Hematopoietic multipotent progenitor cell treated with erythropoietin and hydrocortisone succinate and interleukin-3 and kit ligand, for 4 days (in vitro differentiated cells): ENCODE measurements around the gene DDA1.
A peak's percentile ranks its signal among the peaks of the same experiment; 100 is the strongest.
"Not testable (repeated sequence)": the region's sequence is repeated elsewhere in the genome, so short reads cannot be mapped to it uniquely, and the experiment has no call there.

ENCODE experiments used
- DNase-seq: peaks from one replicate; pipeline ENCODE4 v3.0.0-alpha.2; 2015

The DDA1 gene

GRCh38 chr19:17309198-17309964 lies at the start of gene DDA1:
Gene DDA1 (plus strand): TSS chr19:17309563. CDS start chr19:17309655, 92 bp downstream.
- DNase-seq: peak; percentile 100

GRCh38 chr19:17259934-17260333 lies 49.4 kb upstream of the DDA1 start:
- no peak for DNase-seq

- peak; percentile 94 for DNase-seq
Observed at GRCh38 chr19:17260842-17261325, 48.5 kb upstream of the DDA1 start.

- no peak for DNase-seq
Observed at GRCh38 chr19:17262557-17262956, 46.8 kb upstream of the DDA1 start.

DNA sequence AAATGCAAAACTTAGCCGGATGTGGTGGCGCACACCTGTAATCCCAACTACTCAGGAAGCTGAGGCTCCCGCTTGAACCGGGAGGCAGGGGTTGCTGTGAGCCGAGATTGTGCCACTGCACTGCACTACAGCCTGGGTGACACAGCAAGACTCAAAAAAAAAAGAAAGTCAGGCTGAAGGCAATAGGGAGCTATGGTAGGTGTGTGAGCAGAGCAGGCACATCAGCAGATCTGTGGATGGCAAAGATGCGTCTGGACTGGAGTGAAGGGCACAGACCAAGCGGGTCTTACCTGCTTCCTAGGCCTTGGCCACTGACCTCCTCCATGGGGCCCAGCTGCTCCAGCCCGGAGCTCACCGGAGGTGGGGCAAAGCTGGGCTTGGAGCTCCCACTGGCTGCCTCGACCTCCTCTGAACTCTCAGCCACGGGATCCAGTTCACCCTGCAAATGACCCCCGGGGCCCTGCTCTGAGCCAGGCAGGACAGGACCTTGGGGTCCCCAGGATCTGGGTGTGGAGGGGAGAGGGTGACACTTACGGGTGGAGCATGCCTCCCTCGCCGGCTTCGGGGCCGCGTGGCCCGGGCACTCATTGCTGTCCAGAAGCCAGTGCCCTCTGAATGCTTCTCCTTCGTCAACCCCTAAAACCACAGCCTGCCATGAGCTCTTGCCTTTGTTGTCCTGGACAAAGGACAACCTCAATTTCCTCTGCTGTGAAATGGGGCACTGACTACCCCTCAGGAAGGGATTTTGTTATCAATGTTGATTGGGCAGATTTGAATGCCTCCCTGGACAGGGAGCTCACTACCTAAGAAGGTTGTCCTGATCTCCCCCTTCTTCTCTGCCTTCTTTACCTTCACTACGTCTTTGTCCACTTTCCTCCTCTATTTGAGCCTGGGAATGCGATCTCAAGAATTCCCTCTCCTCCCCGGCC lies 45.4 kb upstream of the DDA1 start:
- no peak for DNase-seq

GRCh38 chr19:17264641-17264979 lies 44.8 kb upstream of the DDA1 start, which contains the start of gene USHBP1:
Gene USHBP1 (minus strand): TSS chr19:17264745. CDS start chr19:17264299, 446 bp downstream.
- no peak for DNase-seq

DNA sequence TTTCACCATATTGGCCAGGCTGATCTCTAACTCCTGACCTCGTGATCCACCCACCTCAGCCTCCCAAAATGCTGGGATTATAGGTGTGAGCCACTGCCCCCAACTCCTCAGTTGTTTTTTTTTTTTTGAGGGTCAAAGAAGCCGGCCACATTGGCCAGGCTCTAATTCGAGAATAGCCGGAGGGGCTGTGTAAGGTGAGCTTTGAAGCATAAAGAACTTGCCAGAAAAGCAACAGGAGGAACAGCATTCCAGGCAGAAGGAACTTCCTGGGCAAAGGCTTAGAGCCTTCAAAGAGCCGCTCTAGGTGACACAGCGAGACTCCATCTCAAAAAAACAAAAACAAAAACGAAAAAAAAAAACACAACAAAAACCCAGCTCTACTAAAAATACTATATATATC lies 43.3 kb upstream of the DDA1 start:
- DNase-seq: no peak

DNA sequence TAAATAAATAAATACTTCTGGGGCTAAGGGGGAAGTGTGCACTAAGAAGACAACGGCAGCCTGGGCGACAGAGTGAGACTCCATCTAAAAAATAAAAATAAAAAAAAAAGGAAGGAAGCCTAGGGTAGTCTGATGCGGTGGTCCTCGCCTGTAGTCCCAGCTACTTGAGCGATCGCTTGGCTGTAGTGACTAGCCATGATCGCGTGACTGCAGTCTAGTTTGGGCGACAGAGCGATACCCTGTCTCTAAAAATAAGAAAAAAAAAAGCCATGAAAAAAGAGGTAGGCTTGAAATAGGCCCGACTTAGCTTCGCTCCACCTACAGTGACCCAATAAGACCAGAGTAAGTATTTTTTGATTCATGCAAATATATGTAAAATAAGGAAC lies 42.8 kb upstream of the DDA1 start:
- DNase-seq: no peak

- peak; percentile 100 for DNase-seq
Observed at GRCh38 chr19:17266975-17267788, 42.2 kb upstream of the DDA1 start, which contains the start of gene BABAM1. Gene BABAM1 (plus strand): TSS chr19:17267443. CDS start chr19:17268807, 1,364 bp downstream.

- DNase-seq: no peak
Observed at GRCh38 chr19:17268754-17269153, 40.6 kb upstream of the DDA1 start.

DNA sequence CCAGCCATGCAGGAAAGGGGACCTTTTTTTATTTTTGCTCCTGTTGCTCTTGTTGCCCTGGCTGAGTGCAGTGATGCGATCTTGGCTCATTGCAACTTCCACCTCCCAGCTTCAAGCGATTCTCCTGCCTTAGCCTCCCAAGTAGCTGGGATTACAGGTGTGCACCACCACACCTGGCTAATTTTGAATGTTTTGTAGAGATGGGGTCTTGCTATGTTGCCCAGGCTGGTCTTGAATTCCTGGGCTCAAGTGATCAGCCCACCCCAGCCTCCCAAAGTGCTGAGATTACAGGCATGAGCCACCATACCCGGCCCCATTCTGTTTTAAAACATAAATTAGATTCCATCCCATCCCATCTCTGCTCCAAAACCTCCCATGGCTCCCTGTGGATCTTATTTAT lies 34.5 kb upstream of the DDA1 start:
- DNase-seq: not testable (repeated sequence)

DNA sequence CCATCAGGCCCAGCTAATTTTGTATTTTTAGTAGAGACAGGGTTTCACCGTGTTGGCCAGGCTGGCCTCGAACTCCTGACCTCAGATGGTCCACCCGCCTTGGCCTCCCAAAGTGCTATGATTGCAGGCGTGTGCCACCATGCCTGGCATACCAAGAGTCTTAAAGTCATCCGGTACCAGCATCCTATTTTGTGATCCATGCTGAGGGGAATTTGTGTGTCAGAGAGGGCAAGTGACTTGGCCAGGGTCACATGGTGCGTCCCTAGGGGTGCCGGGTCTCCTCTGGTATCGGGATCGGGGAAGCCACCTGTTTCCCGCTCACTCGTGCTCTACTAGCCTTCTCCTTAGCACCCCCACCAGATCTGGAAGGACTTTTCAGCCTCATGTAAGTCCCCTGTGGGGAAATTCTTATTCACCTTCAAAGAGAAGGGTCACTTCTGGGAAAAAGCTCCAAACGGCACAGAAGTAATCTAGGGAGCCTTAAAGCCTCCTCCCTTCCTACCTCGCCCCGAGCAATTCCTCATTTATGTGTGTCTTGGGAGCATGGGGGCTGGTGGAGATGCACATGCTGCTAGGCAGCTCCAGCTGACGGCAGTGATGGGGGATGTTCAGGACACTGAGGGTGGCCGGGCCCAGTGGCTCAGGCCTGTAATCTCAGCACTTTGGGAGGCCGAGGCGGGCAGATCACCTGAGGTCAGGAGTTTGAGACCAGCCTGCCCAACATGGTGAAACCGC lies 33.8 kb upstream of the DDA1 start:
- no peak for DNase-seq

DNA sequence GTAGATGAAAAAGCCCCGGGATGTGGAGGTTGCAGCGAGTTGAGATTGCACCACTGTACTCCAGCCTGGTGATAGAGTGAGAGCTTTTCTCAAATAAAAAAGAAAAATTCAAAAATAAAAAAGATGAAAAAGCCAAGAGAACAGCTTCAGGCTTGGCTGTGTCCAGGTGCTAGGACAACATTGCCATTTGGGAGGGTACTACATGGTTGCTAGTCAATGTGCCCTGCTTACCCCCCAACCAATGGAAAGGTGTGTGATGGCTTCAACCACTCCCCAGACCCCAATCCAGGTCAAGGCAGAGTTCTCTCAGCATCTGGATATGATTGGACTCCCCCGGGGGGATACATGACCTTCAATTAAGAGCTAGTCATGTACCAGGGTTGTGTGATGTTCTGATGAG lies 29.9 kb upstream of the DDA1 start:
- DNase-seq: no peak

DNA sequence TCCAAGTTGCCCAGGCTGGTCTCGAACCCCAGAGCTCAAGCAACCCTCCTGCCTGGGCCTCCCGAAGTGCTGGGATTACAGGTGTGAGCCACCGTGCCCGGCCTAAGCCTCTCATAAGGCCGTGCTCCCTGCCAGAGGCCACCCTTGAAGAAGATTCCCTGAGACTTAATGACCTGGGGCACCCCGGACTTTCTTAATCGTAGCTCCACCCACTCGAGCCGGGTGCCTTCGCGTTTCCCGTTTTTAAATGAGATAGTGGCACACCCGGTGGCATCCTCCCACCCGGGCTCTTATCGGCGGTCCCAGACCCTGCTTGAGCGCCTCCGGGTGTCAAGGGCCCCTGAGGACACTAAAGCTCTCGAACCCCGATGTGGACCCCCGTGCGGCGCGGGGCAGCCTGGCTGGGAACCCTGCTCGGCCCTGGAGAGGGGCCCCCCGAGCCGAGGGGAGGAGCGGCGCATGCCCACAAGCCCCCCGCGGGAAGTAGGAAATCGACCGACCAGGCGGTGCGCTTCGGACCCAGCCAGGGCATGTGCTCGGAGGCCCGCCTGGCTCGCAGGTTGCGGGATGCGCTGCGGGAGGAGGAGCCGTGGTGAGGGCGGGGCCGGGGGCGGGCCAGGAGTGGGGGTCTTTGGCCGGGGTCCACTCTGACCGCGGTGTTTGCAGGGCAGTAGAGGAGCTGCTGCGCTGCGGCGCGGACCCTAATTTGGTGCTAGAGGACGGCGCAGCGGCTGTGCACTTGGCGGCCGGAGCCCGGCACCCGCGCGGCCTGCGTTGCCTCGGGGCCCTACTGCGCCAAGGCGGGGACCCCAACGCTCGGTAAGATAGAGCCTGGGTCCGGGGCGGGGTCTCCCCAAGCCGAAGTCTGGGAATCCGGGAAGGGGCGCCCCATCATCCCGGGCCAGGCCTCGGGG lies 27.7 kb upstream of the DDA1 start, which contains the start of gene ANKLE1:
ANKLE1 (plus strand) TSS at position 511 of the 914 bp plus-strand sequence; CDS start at position 531, 20 bp downstream.
- peak; percentile 96 for DNase-seq

DNA sequence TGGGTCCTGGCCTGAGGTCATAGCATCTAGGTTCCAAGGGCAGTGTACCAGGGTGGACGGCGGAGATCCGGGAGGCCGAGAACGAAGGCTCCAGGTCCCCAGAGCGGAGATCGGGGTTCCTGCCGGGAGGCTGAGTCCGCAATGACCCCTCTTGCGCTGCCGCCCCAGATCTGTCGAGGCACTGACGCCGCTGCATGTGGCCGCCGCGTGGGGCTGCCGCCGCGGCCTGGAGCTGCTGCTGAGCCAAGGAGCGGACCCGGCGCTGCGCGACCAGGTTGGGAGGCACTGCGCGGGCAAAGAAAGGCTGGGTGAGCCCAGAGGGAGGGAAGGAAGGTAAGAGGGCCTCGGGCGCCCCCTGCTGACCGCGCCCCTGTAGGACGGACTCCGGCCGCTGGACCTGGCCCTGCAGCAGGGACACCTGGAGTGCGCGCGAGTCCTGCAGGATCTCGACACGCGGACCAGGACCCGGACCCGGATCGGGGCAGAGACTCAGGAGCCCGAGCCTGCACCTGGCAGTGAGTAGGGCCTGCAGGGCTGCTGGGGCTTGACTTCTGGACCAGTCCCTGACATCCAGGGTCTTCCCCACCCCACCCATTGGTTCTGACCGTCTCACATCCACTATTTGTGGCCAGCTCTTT lies 26.8 kb upstream of the DDA1 start:
- DNase-seq: peak; percentile 95

DNA sequence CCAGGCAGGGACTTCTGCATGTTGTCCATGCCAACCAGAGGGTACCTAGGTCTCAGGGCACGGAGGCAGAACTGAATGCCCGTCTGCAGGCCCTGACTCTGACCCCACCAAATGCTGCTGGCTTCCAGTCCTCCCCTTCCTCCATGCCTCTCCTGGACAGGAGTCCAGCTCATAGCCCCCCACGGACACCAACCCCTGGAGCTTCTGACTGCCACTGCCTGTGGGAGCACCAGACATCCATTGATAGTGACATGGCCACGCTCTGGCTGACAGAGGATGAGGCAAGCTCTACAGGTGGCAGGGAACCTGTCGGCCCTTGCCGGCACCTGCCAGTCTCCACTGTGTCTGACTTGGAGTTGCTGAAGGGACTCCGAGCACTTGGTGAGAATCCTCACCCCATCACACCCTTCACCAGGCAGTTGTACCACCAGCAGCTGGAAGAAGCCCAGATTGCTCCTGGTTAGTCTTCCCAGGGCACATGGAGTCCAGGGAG lies 25.8 kb upstream of the DDA1 start:
- no peak for DNase-seq

GRCh38 chr19:17285415-17286135 lies 23.8 kb upstream of the DDA1 start:
- no peak for DNase-seq

DNA sequence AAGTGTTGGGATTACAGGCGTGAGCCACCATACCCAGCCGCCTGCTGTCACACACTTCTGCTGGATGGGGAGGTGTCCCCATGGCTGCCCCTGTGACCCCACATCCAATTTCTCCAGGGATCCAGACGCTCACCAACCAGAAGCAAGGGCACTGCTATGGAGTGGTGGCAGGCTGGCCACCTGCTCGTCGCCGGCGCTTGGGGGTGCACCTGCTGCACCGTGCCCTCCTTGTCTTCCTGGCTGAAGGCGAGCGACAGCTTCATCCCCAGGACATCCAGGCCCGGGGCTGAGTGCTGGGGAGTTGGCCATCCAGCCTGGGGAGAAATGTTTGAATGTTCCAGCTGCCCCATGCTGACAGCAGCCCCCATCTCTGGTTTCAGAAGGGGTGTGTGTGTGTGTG lies 23.1 kb upstream of the DDA1 start:
- DNase-seq: no peak

- DNase-seq: no peak
Observed at GRCh38 chr19:17286752-17287151, 22.6 kb upstream of the DDA1 start.
